ENCODE data around the gene SSC5D.
"Not testable (repeated sequence)": the region's sequence is repeated elsewhere in the genome, so short reads cannot be mapped to it uniquely, and the experiment has no call there.

SSC5D gene

GRCh38 chr19:55528030-55528803 lies 40.0 kb downstream of the SSC5D start:
- Histone ChIP-seq H3K36me3 (ENCODE audit: control insufficient read depth in 1 of 2, insufficient read depth in 2 of 2, low read length in 2 of 2) (peaks cover 0 to 2% of the 10 kb centered on the region in 2 donors), H3K27me3 (ENCODE audit: control insufficient read depth in 1 of 2, insufficient read depth in 2 of 2, low read length in 2 of 2) (no peaks in the 10 kb centered on the region), H3K9me3 (ENCODE audit: control insufficient read depth in 1 of 2, low read length in 2 of 2) (no peaks in the 10 kb centered on the region), H3K27ac (ENCODE audit: low read depth, low read length) (no peak overlapping the region), H3K4me3 (ENCODE audit: low read depth in 1 of 2, low read length in 2 of 2) (no peak overlapping the region), H3K4me1 (ENCODE audit: control insufficient read depth in 1 of 2, insufficient read depth in 2 of 2, low read length in 2 of 2) (peaks cover 0 to 10% of the 10 kb centered on the region in 2 donors), H3K9ac (ENCODE audit: low read depth in 1 of 2, low read length in 2 of 2) (no peak overlapping the region)

DNA sequence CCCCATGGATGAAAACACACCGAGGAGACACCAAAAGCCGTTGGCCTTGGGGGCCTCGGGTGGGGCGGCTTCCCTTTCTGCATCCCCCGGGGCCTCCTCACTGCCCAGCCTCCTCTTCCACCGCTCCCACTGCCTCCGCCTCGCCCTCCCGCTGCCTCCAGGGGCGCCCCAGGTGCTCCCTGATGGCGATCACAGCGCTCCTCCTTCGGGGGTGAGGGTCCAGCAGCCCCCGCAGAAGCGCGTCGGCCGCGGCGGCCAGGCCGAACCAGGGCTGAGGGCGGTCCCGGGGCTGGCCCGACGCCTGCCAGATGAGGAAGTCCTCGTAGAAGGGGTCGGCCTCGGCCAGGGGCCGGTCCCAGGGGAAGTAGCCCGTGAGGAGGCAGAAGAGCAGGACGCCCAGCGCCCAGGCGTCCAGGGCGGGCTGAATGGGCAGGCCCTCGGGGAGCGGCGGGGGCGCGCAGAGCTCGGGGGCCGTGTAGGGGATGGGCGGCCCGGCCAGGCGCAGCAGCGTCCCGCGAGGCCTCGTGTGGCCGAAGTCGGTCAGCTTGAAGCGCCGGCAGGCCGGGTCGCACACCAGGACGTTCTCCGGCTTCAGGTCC lies 41.5 kb downstream of the SSC5D start:
- no peak overlapping the region for H3K27ac ChIP-seq (ENCODE audit: low read depth, low read length)
- no peaks in the 10 kb centered on the region for H3K27me3 ChIP-seq (ENCODE audit: control insufficient read depth in 1 of 2, insufficient read depth in 2 of 2, low read length in 2 of 2)
- peaks cover 0 to 2% of the 10 kb centered on the region in 2 donors for H3K36me3 ChIP-seq (ENCODE audit: control insufficient read depth in 1 of 2, insufficient read depth in 2 of 2, low read length in 2 of 2)
- H3K4me1 ChIP-seq (ENCODE audit: control insufficient read depth in 1 of 2, insufficient read depth in 2 of 2, low read length in 2 of 2) = peaks cover 0 to 10% of the 10 kb centered on the region in 2 donors
- H3K4me3 ChIP-seq (ENCODE audit: low read depth in 1 of 2, low read length in 2 of 2) = no peak overlapping the region
- no peak overlapping the region for H3K9ac ChIP-seq (ENCODE audit: low read depth in 1 of 2, low read length in 2 of 2)
- H3K9me3 ChIP-seq (ENCODE audit: control insufficient read depth in 1 of 2, low read length in 2 of 2) = no peaks in the 10 kb centered on the region

- Histone ChIP-seq H3K4me3 (ENCODE audit: low read depth in 1 of 2, low read length in 2 of 2) (no peak overlapping the region), H3K4me1 (ENCODE audit: control insufficient read depth in 1 of 2, insufficient read depth in 2 of 2, low read length in 2 of 2) (peaks cover 0 to 10% of the 10 kb centered on the region in 2 donors), H3K9me3 (ENCODE audit: control insufficient read depth in 1 of 2, low read length in 2 of 2) (no peaks in the 10 kb centered on the region), H3K27ac (ENCODE audit: low read depth, low read length) (no peak overlapping the region), H3K9ac (ENCODE audit: low read depth in 1 of 2, low read length in 2 of 2) (no peak overlapping the region), H3K36me3 (ENCODE audit: control insufficient read depth in 1 of 2, insufficient read depth in 2 of 2, low read length in 2 of 2) (peaks cover 0 to 2% of the 10 kb centered on the region in 2 donors), H3K27me3 (ENCODE audit: control insufficient read depth in 1 of 2, insufficient read depth in 2 of 2, low read length in 2 of 2) (no peaks in the 10 kb centered on the region)
Observed at GRCh38 chr19:55530996-55531395, 42.8 kb downstream of the SSC5D start.

GRCh38 chr19:55534280-55534679 lies 46.0 kb downstream of the SSC5D start:
- not testable (repeated sequence) for H3K9ac ChIP-seq (ENCODE audit: low read depth in 1 of 2, low read length in 2 of 2); H3K27ac ChIP-seq (ENCODE audit: low read depth, low read length); H3K4me1 ChIP-seq (ENCODE audit: control insufficient read depth in 1 of 2, insufficient read depth in 2 of 2, low read length in 2 of 2); H3K27me3 ChIP-seq (ENCODE audit: control insufficient read depth in 1 of 2, insufficient read depth in 2 of 2, low read length in 2 of 2); H3K9me3 ChIP-seq (ENCODE audit: control insufficient read depth in 1 of 2, low read length in 2 of 2); H3K36me3 ChIP-seq (ENCODE audit: control insufficient read depth in 1 of 2, insufficient read depth in 2 of 2, low read length in 2 of 2); H3K4me3 ChIP-seq (ENCODE audit: low read depth in 1 of 2, low read length in 2 of 2)

DNA sequence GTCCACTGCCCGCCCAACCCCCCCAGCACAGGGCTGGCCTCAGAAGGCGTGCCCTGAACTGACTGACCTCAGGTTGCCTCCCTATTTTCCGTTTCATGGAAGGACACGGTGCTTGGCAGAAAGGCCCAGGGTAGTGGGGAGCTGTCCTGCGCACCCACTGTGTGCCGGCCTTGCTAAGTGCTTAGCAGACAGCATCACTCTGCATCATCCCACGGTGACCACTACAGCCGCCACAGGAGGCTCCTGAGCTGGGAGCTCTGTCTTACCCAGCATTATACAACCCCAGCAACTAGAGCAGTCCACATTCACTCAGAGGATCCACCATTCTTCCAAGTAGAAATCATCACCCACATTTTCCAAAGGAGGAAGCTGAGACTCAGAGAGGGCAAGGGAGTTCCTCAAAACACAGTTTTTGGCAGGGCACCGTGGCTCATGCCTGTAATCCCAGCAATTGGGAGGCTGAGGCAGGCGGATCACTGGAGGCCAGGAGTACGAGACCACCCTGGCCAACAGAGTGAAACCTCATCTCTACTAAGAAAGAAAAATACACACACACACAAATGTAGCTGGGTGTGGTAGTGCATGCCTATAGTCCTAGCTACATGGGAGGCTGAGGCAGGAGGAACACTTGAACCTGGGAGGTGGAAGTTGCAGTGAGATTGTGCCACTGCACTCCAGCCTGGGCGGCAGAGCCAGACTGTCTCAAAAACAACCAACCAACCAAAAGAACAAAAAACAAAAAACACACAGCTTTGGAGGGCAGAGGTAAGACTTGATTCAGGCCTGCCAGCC lies 47.1 kb downstream of the SSC5D start:
- H3K4me1 ChIP-seq (ENCODE audit: control insufficient read depth in 1 of 2, insufficient read depth in 2 of 2, low read length in 2 of 2) = no peaks in the 10 kb centered on the region
- no peak overlapping the region for H3K27ac ChIP-seq (ENCODE audit: low read depth, low read length)

DNA sequence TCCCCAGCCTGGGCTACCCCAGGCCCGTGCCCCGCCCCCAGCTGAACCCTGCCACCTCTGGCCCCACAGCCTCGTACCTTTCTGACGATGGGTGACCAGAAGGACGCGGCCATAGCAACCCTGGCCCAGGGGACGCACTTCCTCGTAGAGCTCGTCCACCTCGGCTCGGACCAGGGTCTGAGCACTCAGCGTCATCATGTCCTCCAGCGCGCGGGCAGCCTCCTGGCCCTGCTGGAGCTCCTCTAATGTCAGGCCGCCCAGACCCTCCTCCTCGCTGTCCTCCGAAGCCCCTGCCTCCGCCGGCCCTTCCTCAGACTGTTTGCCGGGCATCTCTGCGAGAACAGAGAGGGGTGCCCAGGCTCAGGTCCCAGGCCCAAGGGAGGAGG lies 47.7 kb downstream of the SSC5D start:
- no peaks in the 10 kb centered on the region for H3K4me1 ChIP-seq (ENCODE audit: control insufficient read depth in 1 of 2, insufficient read depth in 2 of 2, low read length in 2 of 2)
- no peaks in the 10 kb centered on the region for H3K27me3 ChIP-seq (ENCODE audit: control insufficient read depth in 1 of 2, insufficient read depth in 2 of 2, low read length in 2 of 2)
- H3K9ac ChIP-seq (ENCODE audit: low read depth in 1 of 2, low read length in 2 of 2) = no peak overlapping the region
- no peak overlapping the region for H3K4me3 ChIP-seq (ENCODE audit: low read depth in 1 of 2, low read length in 2 of 2)
- no peak overlapping the region for H3K27ac ChIP-seq (ENCODE audit: low read depth, low read length)
- H3K36me3 ChIP-seq (ENCODE audit: control insufficient read depth in 1 of 2, insufficient read depth in 2 of 2, low read length in 2 of 2) = no peaks in the 10 kb centered on the region
- no peaks in the 10 kb centered on the region for H3K9me3 ChIP-seq (ENCODE audit: control insufficient read depth in 1 of 2, low read length in 2 of 2)

More for the DNA sequence above, 47.1 kb downstream of the SSC5D start:
- no peaks in the 10 kb centered on the region for H3K9me3 ChIP-seq (ENCODE audit: control insufficient read depth in 1 of 2, low read length in 2 of 2)
- no peaks in the 10 kb centered on the region for H3K36me3 ChIP-seq (ENCODE audit: control insufficient read depth in 1 of 2, insufficient read depth in 2 of 2, low read length in 2 of 2)
- H3K27me3 ChIP-seq (ENCODE audit: control insufficient read depth in 1 of 2, insufficient read depth in 2 of 2, low read length in 2 of 2) = no peaks in the 10 kb centered on the region
- H3K4me3 ChIP-seq (ENCODE audit: low read depth in 1 of 2, low read length in 2 of 2) = no peak overlapping the region
- H3K9ac ChIP-seq (ENCODE audit: low read depth in 1 of 2, low read length in 2 of 2) = no peak overlapping the region

GRCh38 chr19:55536366-55536765 lies 48.1 kb downstream of the SSC5D start:
- no peak overlapping the region for H3K9ac ChIP-seq (ENCODE audit: low read depth in 1 of 2, low read length in 2 of 2)
- no peaks in the 10 kb centered on the region for H3K27me3 ChIP-seq (ENCODE audit: control insufficient read depth in 1 of 2, insufficient read depth in 2 of 2, low read length in 2 of 2)
- H3K27ac ChIP-seq (ENCODE audit: low read depth, low read length) = no peak overlapping the region
- H3K4me3 ChIP-seq (ENCODE audit: low read depth in 1 of 2, low read length in 2 of 2) = no peak overlapping the region
- no peaks in the 10 kb centered on the region for H3K4me1 ChIP-seq (ENCODE audit: control insufficient read depth in 1 of 2, insufficient read depth in 2 of 2, low read length in 2 of 2)
- no peaks in the 10 kb centered on the region for H3K36me3 ChIP-seq (ENCODE audit: control insufficient read depth in 1 of 2, insufficient read depth in 2 of 2, low read length in 2 of 2)
- no peaks in the 10 kb centered on the region for H3K9me3 ChIP-seq (ENCODE audit: control insufficient read depth in 1 of 2, low read length in 2 of 2)

GRCh38 chr19:55536951-55537740 lies 48.9 kb downstream of the SSC5D start, which contains the start of gene SBK2:
Gene SBK2 (minus strand): TSS chr19:55537133. CDS start chr19:55536294, 839 bp downstream.
- Histone ChIP-seq H3K27ac (ENCODE audit: low read depth, low read length) (no peak within 1 kb of the TSS), H3K36me3 (ENCODE audit: control insufficient read depth in 1 of 2, insufficient read depth in 2 of 2, low read length in 2 of 2) (no peaks in the 10 kb centered on the region), H3K4me1 (ENCODE audit: control insufficient read depth in 1 of 2, insufficient read depth in 2 of 2, low read length in 2 of 2) (no peaks in the 10 kb centered on the region), H3K9ac (ENCODE audit: low read depth in 1 of 2, low read length in 2 of 2) (no peak within 1 kb of the TSS), H3K27me3 (ENCODE audit: control insufficient read depth in 1 of 2, insufficient read depth in 2 of 2, low read length in 2 of 2) (no peaks in the 10 kb centered on the region), H3K4me3 (ENCODE audit: low read depth in 1 of 2, low read length in 2 of 2) (no peak within 1 kb of the TSS), H3K9me3 (ENCODE audit: control insufficient read depth in 1 of 2, low read length in 2 of 2) (no peaks in the 10 kb centered on the region)

DNA sequence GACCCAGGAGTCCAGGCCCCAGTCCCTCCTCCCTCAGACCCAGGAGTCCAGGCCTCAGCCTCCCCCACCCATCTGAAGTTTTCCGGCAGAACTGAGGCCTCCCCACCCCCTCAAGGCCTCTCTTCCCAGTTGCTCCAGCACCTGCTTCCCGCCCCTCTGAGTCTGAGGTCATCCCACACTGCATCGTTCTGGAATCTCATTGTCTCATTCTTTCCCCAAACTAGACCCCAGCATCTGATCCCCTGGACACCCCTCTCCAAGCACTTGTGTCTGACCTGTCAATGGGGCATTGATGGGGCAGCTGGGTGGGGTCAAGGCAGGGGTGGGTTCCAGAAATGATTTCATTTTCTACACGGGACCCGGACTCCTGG lies 49.5 kb downstream of the SSC5D start:
- Histone ChIP-seq H3K4me1 (ENCODE audit: control insufficient read depth in 1 of 2, insufficient read depth in 2 of 2, low read length in 2 of 2) (no peaks in the 10 kb centered on the region), H3K27ac (ENCODE audit: low read depth, low read length) (no peak overlapping the region), H3K4me3 (ENCODE audit: low read depth in 1 of 2, low read length in 2 of 2) (no peak overlapping the region), H3K27me3 (ENCODE audit: control insufficient read depth in 1 of 2, insufficient read depth in 2 of 2, low read length in 2 of 2) (no peaks in the 10 kb centered on the region), H3K36me3 (ENCODE audit: control insufficient read depth in 1 of 2, insufficient read depth in 2 of 2, low read length in 2 of 2) (no peaks in the 10 kb centered on the region), H3K9ac (ENCODE audit: low read depth in 1 of 2, low read length in 2 of 2) (no peak overlapping the region), H3K9me3 (ENCODE audit: control insufficient read depth in 1 of 2, low read length in 2 of 2) (no peaks in the 10 kb centered on the region)

Data from duodenal mucosa (tissue), 2 donors.